ENCODE measurements around the gene CALHM6. TPM values are rescaled to one million over a fixed set of nuclear protein-coding genes. Genes with fewer than 3 reads are reported as not detected.

The CALHM6 gene
- total RNA-seq, 1 donor from 2014 or later, result not detected

DNA sequence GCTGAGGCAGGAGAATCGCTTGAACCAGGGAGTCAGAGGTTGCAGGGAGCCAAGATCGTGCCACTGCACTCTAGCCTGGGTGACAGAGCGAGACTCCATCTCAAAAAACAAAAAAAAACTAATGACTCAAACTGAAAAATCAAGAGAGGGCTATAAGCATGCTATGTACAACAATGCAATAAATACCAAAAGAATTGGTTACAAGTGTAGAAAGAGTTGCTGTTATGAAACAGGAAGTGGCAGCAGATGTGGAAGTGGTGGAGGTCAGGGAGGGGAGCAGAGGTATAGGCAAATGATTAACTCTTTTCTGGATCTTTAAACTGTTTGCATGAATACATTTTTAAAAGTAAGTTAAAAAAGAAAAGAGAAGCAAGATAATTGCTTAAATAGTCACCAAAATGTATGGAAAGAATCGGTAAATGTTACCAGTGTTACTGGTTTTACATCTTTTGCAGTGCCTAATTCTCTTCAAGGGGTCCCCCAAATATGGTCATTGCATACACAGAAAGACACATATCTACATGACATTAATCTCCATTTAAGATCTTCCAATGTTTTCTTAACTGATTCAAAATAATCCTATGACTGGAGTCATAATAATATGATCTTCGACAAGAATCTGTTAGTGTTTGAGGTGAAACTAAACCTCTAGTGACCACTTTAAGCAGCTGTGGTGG lies 15.0 kb downstream of the CALHM6 start:
- no peak for FAIRE-seq
- no peaks in the 10 kb centered on the region for H3K27me3 ChIP-seq (ENCODE audit: insufficient read depth, low read length)

DNA sequence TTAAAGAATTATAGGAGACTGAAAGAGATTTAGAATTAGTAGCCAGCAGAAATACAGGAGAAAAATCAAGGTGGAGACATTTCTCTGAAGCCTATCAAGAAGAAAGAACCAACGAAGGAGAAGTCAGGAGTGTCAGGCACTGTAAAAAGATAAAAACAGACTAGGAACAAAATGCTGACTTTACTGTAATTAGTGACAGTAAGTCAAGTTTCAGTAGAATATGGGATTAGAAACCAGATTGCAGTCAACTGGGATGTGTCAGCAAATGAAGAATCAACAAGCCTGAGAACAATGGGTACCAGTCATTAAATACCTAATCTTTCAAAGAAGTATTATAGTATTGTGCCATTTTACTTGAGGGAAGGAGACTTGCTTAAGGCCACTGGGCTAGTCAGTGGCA lies 21.6 kb downstream of the CALHM6 start:
- TF ChIP-seq EZH2 (IDR thresholded peaks at IDR 0.05; ENCODE audit: insufficient read depth, low read length), result no peak
- TF ChIP-seq, protein P1, sequence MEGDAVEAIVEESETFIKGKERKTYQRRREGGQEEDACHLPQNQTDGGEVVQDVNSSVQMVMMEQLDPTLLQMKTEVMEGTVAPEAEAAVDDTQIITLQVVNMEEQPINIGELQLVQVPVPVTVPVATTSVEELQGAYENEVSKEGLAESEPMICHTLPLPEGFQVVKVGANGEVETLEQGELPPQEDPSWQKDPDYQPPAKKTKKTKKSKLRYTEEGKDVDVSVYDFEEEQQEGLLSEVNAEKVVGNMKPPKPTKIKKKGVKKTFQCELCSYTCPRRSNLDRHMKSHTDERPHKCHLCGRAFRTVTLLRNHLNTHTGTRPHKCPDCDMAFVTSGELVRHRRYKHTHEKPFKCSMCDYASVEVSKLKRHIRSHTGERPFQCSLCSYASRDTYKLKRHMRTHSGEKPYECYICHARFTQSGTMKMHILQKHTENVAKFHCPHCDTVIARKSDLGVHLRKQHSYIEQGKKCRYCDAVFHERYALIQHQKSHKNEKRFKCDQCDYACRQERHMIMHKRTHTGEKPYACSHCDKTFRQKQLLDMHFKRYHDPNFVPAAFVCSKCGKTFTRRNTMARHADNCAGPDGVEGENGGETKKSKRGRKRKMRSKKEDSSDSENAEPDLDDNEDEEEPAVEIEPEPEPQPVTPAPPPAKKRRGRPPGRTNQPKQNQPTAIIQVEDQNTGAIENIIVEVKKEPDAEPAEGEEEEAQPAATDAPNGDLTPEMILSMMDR (IDR thresholded peaks at IDR 0.05; ENCODE audit: insufficient read depth, low read depth, low read length), result no peak
- Mint-ChIP-seq H3K27me3 (ENCODE audit: low read depth, unreplicated experiment) (peaks cover 15% of the 10 kb centered on the region), H3K4me1 (ENCODE audit: low read depth, unreplicated experiment) (no peaks in the 10 kb centered on the region), H3K27ac (ENCODE audit: unreplicated experiment) (no peak overlapping the region), H3K9me3 (ENCODE audit: unreplicated experiment) (no peaks in the 10 kb centered on the region), H3K36me3 (ENCODE audit: low read depth, unreplicated experiment) (no peaks in the 10 kb centered on the region), H3K4me3 (ENCODE audit: unreplicated experiment) (no peak overlapping the region)
- no peak overlapping the region for H3K27ac ChIP-seq (ENCODE audit: low read depth, low read length)
- no peak overlapping the region for H2AFZ ChIP-seq (ENCODE audit: low read depth, low read length)
- peaks cover 4% of the 10 kb centered on the region for H3K27me3 ChIP-seq (ENCODE audit: insufficient read depth, low read length)
- no peak overlapping the region for H3K4me3 ChIP-seq (ENCODE audit: insufficient read depth, low read depth, low read length)
- no peaks in the 10 kb centered on the region for H3K79me2 ChIP-seq (ENCODE audit: insufficient read depth, low read length)
- no peaks in the 10 kb centered on the region for H3K4me1 ChIP-seq (ENCODE audit: insufficient read depth, low read length)
- no peaks in the 10 kb centered on the region for H3K36me3 ChIP-seq (ENCODE audit: insufficient read depth, low read length)
- H3K9me3 ChIP-seq (ENCODE audit: insufficient read depth, low read depth, low read length), result no peaks in the 10 kb centered on the region
- DNase-seq (ENCODE audit: low read depth), result no peak
- FAIRE-seq, result no peak
- H3K4me2 ChIP-seq (ENCODE audit: low read length), result no peak overlapping the region
- H4K20me1 ChIP-seq (ENCODE audit: insufficient read depth, low read length), result no peaks in the 10 kb centered on the region
- no peak overlapping the region for H3K9ac ChIP-seq (ENCODE audit: low read length)

More for the DNA sequence above, 15.0 kb downstream of the CALHM6 start:
- no peak overlapping the region for H3K4me3 Mint-ChIP-seq (ENCODE audit: unreplicated experiment)
- Histone ChIP-seq H3K4me3 (ENCODE audit: insufficient read depth, low read depth, low read length) (no peak overlapping the region), H3K79me2 (ENCODE audit: insufficient read depth, low read length) (no peaks in the 10 kb centered on the region), H3K9me3 (ENCODE audit: insufficient read depth, low read depth, low read length) (no peaks in the 10 kb centered on the region), H4K20me1 (ENCODE audit: insufficient read depth, low read length) (no peaks in the 10 kb centered on the region), H3K4me1 (ENCODE audit: insufficient read depth, low read length) (no peaks in the 10 kb centered on the region), H2AFZ (ENCODE audit: low read depth, low read length) (no peak overlapping the region), H3K9ac (ENCODE audit: low read length) (no peak overlapping the region), H3K36me3 (ENCODE audit: insufficient read depth, low read length) (no peaks in the 10 kb centered on the region), H3K4me2 (ENCODE audit: low read length) (no peak overlapping the region), H3K27ac (ENCODE audit: low read depth, low read length) (no peak overlapping the region)
- H3K9me3 Mint-ChIP-seq (ENCODE audit: unreplicated experiment), result no peaks in the 10 kb centered on the region
- no peak overlapping the region for H3K27ac Mint-ChIP-seq (ENCODE audit: unreplicated experiment)
- no peaks in the 10 kb centered on the region for H3K36me3 Mint-ChIP-seq (ENCODE audit: low read depth, unreplicated experiment)
- no peak for DNase-seq (ENCODE audit: low read depth)
- H3K27me3 Mint-ChIP-seq (ENCODE audit: low read depth, unreplicated experiment), result no peaks in the 10 kb centered on the region
- H3K4me1 Mint-ChIP-seq (ENCODE audit: low read depth, unreplicated experiment), result no peaks in the 10 kb centered on the region
- no peak for TF ChIP-seq EZH2 (IDR thresholded peaks at IDR 0.05; ENCODE audit: insufficient read depth, low read length)
- TF ChIP-seq, protein P1 (IDR thresholded peaks at IDR 0.05; ENCODE audit: insufficient read depth, low read depth, low read length), result no peak

DNA sequence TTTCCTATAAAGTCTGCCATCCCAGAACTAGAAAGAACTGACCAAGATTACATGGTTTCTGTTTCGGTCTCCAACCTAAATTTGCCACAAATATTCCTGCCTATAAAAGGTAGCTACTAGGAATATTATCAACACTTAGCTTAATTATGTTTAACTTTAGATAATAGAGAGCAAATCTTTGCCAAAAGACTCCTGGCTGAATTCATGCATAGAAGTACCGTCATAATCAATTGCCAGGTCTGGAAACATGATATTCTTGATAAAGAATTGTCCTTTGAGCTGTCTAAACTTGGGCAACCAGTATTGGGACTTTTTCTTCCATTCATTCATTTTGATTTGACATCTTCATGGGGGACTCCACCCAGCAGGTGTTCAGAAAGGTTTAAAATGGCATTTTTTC lies 22.4 kb downstream of the CALHM6 start:
- Histone ChIP-seq H3K79me2 (ENCODE audit: insufficient read depth, low read length) (no peaks in the 10 kb centered on the region), H2AFZ (ENCODE audit: low read depth, low read length) (no peak overlapping the region), H3K27ac (ENCODE audit: low read depth, low read length) (no peak overlapping the region), H3K9ac (ENCODE audit: low read length) (no peak overlapping the region), H3K27me3 (ENCODE audit: insufficient read depth, low read length) (peaks cover 4% of the 10 kb centered on the region), H3K4me2 (ENCODE audit: low read length) (no peak overlapping the region), H3K4me3 (ENCODE audit: insufficient read depth, low read depth, low read length) (no peak overlapping the region), H3K36me3 (ENCODE audit: insufficient read depth, low read length) (no peaks in the 10 kb centered on the region), H4K20me1 (ENCODE audit: insufficient read depth, low read length) (no peaks in the 10 kb centered on the region), H3K9me3 (ENCODE audit: insufficient read depth, low read depth, low read length) (no peaks in the 10 kb centered on the region), H3K4me1 (ENCODE audit: insufficient read depth, low read length) (no peaks in the 10 kb centered on the region)
- Mint-ChIP-seq H3K27me3 (ENCODE audit: low read depth, unreplicated experiment) (peaks cover 15% of the 10 kb centered on the region), H3K4me3 (ENCODE audit: unreplicated experiment) (no peak overlapping the region), H3K27ac (ENCODE audit: unreplicated experiment) (no peak overlapping the region), H3K9me3 (ENCODE audit: unreplicated experiment) (no peaks in the 10 kb centered on the region), H3K36me3 (ENCODE audit: low read depth, unreplicated experiment) (no peaks in the 10 kb centered on the region), H3K4me1 (ENCODE audit: low read depth, unreplicated experiment) (no peaks in the 10 kb centered on the region)
- FAIRE-seq (no peak), DNase-seq (ENCODE audit: low read depth) (no peak)
- TF ChIP-seq EZH2 (IDR thresholded peaks at IDR 0.05; ENCODE audit: insufficient read depth, low read length), result no peak
- TF ChIP-seq, protein P1 (IDR thresholded peaks at IDR 0.05; ENCODE audit: insufficient read depth, low read depth, low read length), result no peak
